Tibial artery (tissue), 4 donors: ENCODE measurements around the gene NHLRC4.

Source experiments
- DNase-seq, 2 donors: peaks; one replicate each; pipeline ENCODE4 v3.0.0-alpha.2; 2019
- H3K27ac ChIP-seq, 2 donors: fragments of 200-600 bp; sonication (generic) in 1 of 2; 1 replicate in 1 of 2; 2 replicates in 1 of 2; pipeline ENCODE4 v1.5.1; 2018 to 2019; ENCODE audit warnings: mild to moderate bottlenecking in 1 of 2
- H3K27me3 ChIP-seq, 2 donors: fragments of 200-600 bp; sonication (generic) in 1 of 2; one replicate each; pipeline versions ENCODE4 v1.5.1 to v1.6.0; 2016 to 2019
- H3K36me3 ChIP-seq, 3 donors: fragments of 200-600 bp; sonication (generic) in 2 of 3; one replicate each; pipeline ENCODE4 v1.5.1; 2016 to 2019; ENCODE audit warnings: mild to moderate bottlenecking in 2 of 3
- H3K4me1 ChIP-seq, 4 donors: fragments of 200-600 bp; sonication (generic) in 2 of 4; 1 replicate in 3 of 4; 2 replicates in 1 of 4; pipeline ENCODE4 v1.5.1; 2016 to 2019
- H3K4me3 ChIP-seq, 2 donors: fragments of 200-600 bp; sonication (generic) in 1 of 2; 1 replicate in 1 of 2; 2 replicates in 1 of 2; pipeline ENCODE4 v1.5.1; 2018 to 2019; ENCODE audit warnings: mild to moderate bottlenecking in 2 of 2
- H3K9me3 ChIP-seq, 3 donors: fragments of 200-600 bp; sonication (generic) in 1 of 3; one replicate each; pipeline ENCODE4 v1.5.1; 2016 to 2019
- CTCF ChIP-seq, 2 experiments: fragments of 200-600 bp in 1 of 2; fragments of 450-650 bp in 1 of 2; IDR thresholded peaks; one replicate each; pipeline ENCODE4 v1.5.1; 2017 to 2019; ENCODE audit warnings: antibody characterized with exemption in 2 of 2, mild to moderate bottlenecking in 1 of 2, moderate library complexity in 1 of 2
- intact Hi-C: fragments of 100-400 bp; cut with DNase I; formaldehyde crosslinking; loops from one replicate; pipeline ENCODE4 v1.15.0; 2023; ENCODE audit warnings: low total_unique reads

The NHLRC4 gene

GRCh38 chr16:616733-617586 lies 50.2 kb downstream of the NHLRC4 start:
- no peak overlapping the region for H3K4me3 ChIP-seq
- H3K36me3 ChIP-seq, result peaks cover 0 to 26% (median 9%) of the 10 kb centered on the region in 3 donors
- H3K9me3 ChIP-seq, result no peaks in the 10 kb centered on the region
- DNase-seq, result no peak
- intact Hi-C loops, result no loop called here
- no peaks in the 10 kb centered on the region for H3K27me3 ChIP-seq
- peaks cover 0 to 5% (median 0%) of the 10 kb centered on the region in 4 donors for H3K4me1 ChIP-seq
- TF ChIP-seq CTCF (IDR thresholded peaks at IDR 0.05), result no peak
- H3K27ac ChIP-seq, result no peak overlapping the region

- H3K36me3 ChIP-seq, result peaks cover 0 to 26% (median 9%) of the 10 kb centered on the region in 3 donors
Observed at GRCh38 chr16:617855-618254, 51.0 kb downstream of the NHLRC4 start.

More at GRCh38 chr16:617855-618254, 51.0 kb downstream of the NHLRC4 start:
- Histone ChIP-seq H3K4me1 (peaks cover 0 to 5% (median 0%) of the 10 kb centered on the region in 4 donors), H3K27me3 (no peaks in the 10 kb centered on the region), H3K9me3 (no peaks in the 10 kb centered on the region), H3K4me3 (no peak overlapping the region), H3K27ac (no peak overlapping the region)
- intact Hi-C loops, result no loop called here
- no peak for DNase-seq
- TF ChIP-seq CTCF (IDR thresholded peaks at IDR 0.05), result no peak
